ENCODE measurements around the gene SLC29A3.

DNA sequence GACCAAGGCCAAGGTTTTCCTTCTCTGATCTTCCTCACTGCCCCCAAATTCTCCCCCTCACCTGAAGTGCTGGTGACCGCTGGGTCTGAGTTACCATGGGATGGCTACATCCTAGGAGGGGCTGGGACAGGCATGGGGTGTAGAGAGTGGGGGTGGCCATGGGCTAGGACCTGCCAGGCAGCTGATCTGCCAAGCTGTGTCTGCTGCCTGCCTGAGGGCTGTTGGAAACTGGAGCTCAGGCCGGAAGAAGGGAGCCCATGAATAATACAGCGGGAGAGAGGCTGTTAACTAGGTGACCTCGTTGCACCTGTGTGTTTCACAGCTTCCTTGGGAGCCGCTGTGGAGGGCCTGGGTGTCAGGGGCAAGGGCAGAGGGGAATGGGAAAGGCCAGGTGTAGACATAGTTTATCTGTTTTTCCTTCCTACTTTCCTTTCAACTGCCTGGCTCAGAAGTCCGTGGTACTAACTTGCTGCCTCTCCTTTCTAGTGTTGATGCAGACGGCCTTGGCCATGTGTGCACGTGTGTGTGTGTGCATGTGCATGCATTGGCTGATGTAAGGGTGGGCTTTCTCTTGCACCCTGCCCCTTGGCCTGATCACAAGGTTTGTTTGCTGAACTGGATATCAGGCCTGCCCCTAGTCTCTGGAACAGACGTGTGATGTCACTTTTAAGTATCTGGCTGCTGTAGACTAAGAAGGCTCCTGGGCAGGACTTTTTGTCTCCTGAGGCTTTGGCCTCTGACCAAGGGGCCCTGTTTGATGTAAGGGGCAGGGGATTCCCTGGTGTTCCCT, 89.6 kb downstream of the SLC29A3 start:
- TF ChIP-seq EZH2 (IDR thresholded peaks at IDR 0.05), result no peak
- no peak for TF ChIP-seq POLR2AphosphoS5 (IDR thresholded peaks at IDR 0.05; ENCODE audit: borderline replicate concordance, low read depth, low read length)

All from SK-N-MC (cell line).